HG02885 (cell line): Measurements from ENCODE around the gene OR2M3.
A peak's percentile ranks its signal among the peaks of the same experiment; 100 is the strongest.
"Not testable (repeated sequence)": the region's sequence is repeated elsewhere in the genome, so short reads cannot be mapped to it uniquely, and the experiment has no call there.

Experiments used
- ATAC-seq: cut with Tn5 transposase; IDR thresholded peaks from one replicate; pipeline ENCODE4 v1.9.1; 2021; ENCODE audit warnings: mild to moderate bottlenecking; ENCODE audit not compliant: unreplicated experiment, poor library complexity

Gene OR2M3

GRCh38 chr1:248196965-248197364 lies at the start of gene OR2M3:
TSS of gene OR2M3 (plus strand) at chr1:248197265. CDS start at chr1:248203068, 5,803 bp downstream.
- no peak for ATAC-seq

- ATAC-seq = no peak
These were observed 44.8 kb upstream of the OR2M3 start for GRCh38 chr1:248152056-248152827.

- no peak for ATAC-seq
These were observed 41.1 kb upstream of the OR2M3 start for GRCh38 chr1:248155927-248156326.

- no peak for ATAC-seq
These were observed 38.3 kb upstream of the OR2M3 start for GRCh38 chr1:248158758-248159157.

GRCh38 chr1:248164031-248164430 lies 33.0 kb upstream of the OR2M3 start:
- no peak for ATAC-seq

- ATAC-seq = no peak
These were observed 31.9 kb upstream of the OR2M3 start for GRCh38 chr1:248165186-248165585.

- ATAC-seq = no peak
These were observed 22.5 kb upstream of the OR2M3 start, which contains the start of gene OR2M2 for GRCh38 chr1:248174521-248174920. TSS of gene OR2M2 (plus strand) at chr1:248174821. CDS start at chr1:248179986, 5,165 bp downstream.

- no peak for ATAC-seq
These were observed 13.1 kb upstream of the OR2M3 start for GRCh38 chr1:248183996-248184395.

- no peak for ATAC-seq
These were observed 9.7 kb upstream of the OR2M3 start for GRCh38 chr1:248187363-248187762.

- no peak for ATAC-seq
These were observed 8.0 kb upstream of the OR2M3 start for GRCh38 chr1:248189026-248189425.

GRCh38 chr1:248194117-248194516 lies 2.9 kb upstream of the OR2M3 start:
- ATAC-seq = no peak

- no peak for ATAC-seq
These were observed 18.8 kb downstream of the OR2M3 start for GRCh38 chr1:248215880-248216279.

GRCh38 chr1:248225537-248225936 lies 28.5 kb downstream of the OR2M3 start:
- no peak for ATAC-seq

- no peak for ATAC-seq
These were observed 32.4 kb downstream of the OR2M3 start for GRCh38 chr1:248229360-248229908.

GRCh38 chr1:248231117-248231516 lies 34.1 kb downstream of the OR2M3 start, which contains the start of gene OR2M4:
TSS of gene OR2M4 (plus strand) at chr1:248231417. CDS start at chr1:248238929, 7,512 bp downstream.
- no peak for ATAC-seq

GRCh38 chr1:248239478-248239877 lies 42.4 kb downstream of the OR2M3 start:
- no peak for ATAC-seq

- ATAC-seq = peak; percentile 96
These were observed 46.1 kb downstream of the OR2M3 start for GRCh38 chr1:248243204-248243603.

- ATAC-seq = not testable (repeated sequence)
These were observed 62.2 kb downstream of the OR2M3 start for GRCh38 chr1:248259309-248259708.
